Skeletal muscle tissue (tissue), 4 donors: ENCODE data around the gene PDZD8. TPM values are rescaled to one million over a fixed set of nuclear protein-coding genes. Genes with fewer than 3 reads are reported as not detected.

ENCODE experiments used
- H3K27ac ChIP-seq: one replicate; pipeline ENCODE4 v1.7.0; 2013; ENCODE audit warnings: mild to moderate bottlenecking, low read depth, low read length, inconsistent platforms
- H3K27me3 ChIP-seq, 3 donors: one replicate each; pipeline ENCODE4 v1.7.0; 2013; ENCODE audit warnings: low read length in 3 of 3; ENCODE audit not compliant: control insufficient read depth in 3 of 3, insufficient read depth in 3 of 3
- H3K36me3 ChIP-seq, 3 donors: one replicate each; pipeline ENCODE4 v1.7.0; 2013; ENCODE audit warnings: low read length in 3 of 3; ENCODE audit not compliant: control insufficient read depth in 3 of 3, insufficient read depth in 3 of 3
- H3K4me1 ChIP-seq, 3 donors: one replicate each; pipeline ENCODE4 v1.7.0; 2013; ENCODE audit warnings: low read length in 3 of 3, mild to moderate bottlenecking in 3 of 3; ENCODE audit not compliant: control insufficient read depth in 3 of 3, insufficient read depth in 3 of 3
- H3K4me3 ChIP-seq, 3 donors: one replicate each; pipeline ENCODE4 v1.7.0; 2013; ENCODE audit warnings: low read length in 3 of 3
- H3K9ac ChIP-seq, 3 donors: one replicate each; pipeline ENCODE4 v1.7.0; 2013; ENCODE audit warnings: low read length in 3 of 3, mild to moderate bottlenecking in 3 of 3, moderate library complexity in 2 of 3, low read depth in 1 of 3
- H3K9me3 ChIP-seq, 3 donors: one replicate each; pipeline ENCODE4 v1.7.0; 2013; ENCODE audit warnings: low read length in 3 of 3; ENCODE audit not compliant: control insufficient read depth in 3 of 3
- total RNA-seq: library from RNA; depleted of rRNA; stranded (reverse); fragments of >200 nt; gene quantifications from one replicate; pipeline ENCODE4 v1.2.3, GENCODE V29; 2014
- donor health status: Osteomylitis.

PDZD8 gene
- total RNA-seq, 1 donor from 2014 or later, result 7.8 TPM

GRCh38 chr10:117391436-117392205 lies 16.4 kb upstream of the PDZD8 start:
- H3K4me1 ChIP-seq, result peaks cover 0 to 4% (median 0%) of the 10 kb centered on the region in 3 donors
- no peak overlapping the region for H3K4me3 ChIP-seq
- H3K9ac ChIP-seq, result no peak overlapping the region
- no peaks in the 10 kb centered on the region for H3K9me3 ChIP-seq
- peaks cover 0 to 6% (median 5%) of the 10 kb centered on the region in 3 donors for H3K27me3 ChIP-seq
- no peak overlapping the region for H3K27ac ChIP-seq
- no peaks in the 10 kb centered on the region for H3K36me3 ChIP-seq

- H3K9ac ChIP-seq, result no peak overlapping the region
- peaks cover 0 to 4% (median 0%) of the 10 kb centered on the region in 3 donors for H3K4me1 ChIP-seq
- no peaks in the 10 kb centered on the region for H3K36me3 ChIP-seq
- H3K27me3 ChIP-seq, result peaks cover 0 to 7% (median 5%) of the 10 kb centered on the region in 3 donors
- no peaks in the 10 kb centered on the region for H3K9me3 ChIP-seq
- no peak overlapping the region for H3K4me3 ChIP-seq
- H3K27ac ChIP-seq, result no peak overlapping the region
Measured at GRCh38 chr10:117390420-117390819, 15.2 kb upstream of the PDZD8 start.

- Histone ChIP-seq H3K9me3 (no peaks in the 10 kb centered on the region), H3K27ac (no peak overlapping the region), H3K36me3 (no peaks in the 10 kb centered on the region), H3K27me3 (peaks cover 0 to 7% (median 5%) of the 10 kb centered on the region in 3 donors), H3K4me3 (no peak overlapping the region), H3K9ac (no peak overlapping the region), H3K4me1 (peaks cover 0 to 4% (median 0%) of the 10 kb centered on the region in 3 donors)
Measured at GRCh38 chr10:117386805-117387204, 11.6 kb upstream of the PDZD8 start.

GRCh38 chr10:117382861-117383260 lies 7.6 kb upstream of the PDZD8 start:
- Histone ChIP-seq H3K27me3 (peaks cover 0 to 15% (median 9%) of the 10 kb centered on the region in 3 donors), H3K36me3 (no peaks in the 10 kb centered on the region), H3K4me3 (no peak overlapping the region), H3K9me3 (no peaks in the 10 kb centered on the region), H3K9ac (no peak overlapping the region), H3K27ac (no peak overlapping the region), H3K4me1 (no peaks in the 10 kb centered on the region)

GRCh38 chr10:117374506-117375359 lies 507 bp downstream of the PDZD8 start:
- H3K27ac ChIP-seq, result peak overlapping the region; percentile 68
- H3K27me3 ChIP-seq, result peaks cover 0 to 9% (median 9%) of the 10 kb centered on the region in 3 donors
- H3K9ac ChIP-seq, result peak overlapping the region; percentile 84 to 87 (median 87)
- peaks cover 18 to 29% (median 26%) of the 10 kb centered on the region in 3 donors for H3K4me1 ChIP-seq
- no peaks in the 10 kb centered on the region for H3K9me3 ChIP-seq
- H3K4me3 ChIP-seq, result peak overlapping the region; percentile 88 to 95 (median 91)
- H3K36me3 ChIP-seq, result no peaks in the 10 kb centered on the region

GRCh38 chr10:117373823-117374505 lies 1.3 kb downstream of the PDZD8 start:
- H3K36me3 ChIP-seq, result no peaks in the 10 kb centered on the region
- peak overlapping the region; percentile 68 for H3K27ac ChIP-seq
- H3K9me3 ChIP-seq, result no peaks in the 10 kb centered on the region
- H3K27me3 ChIP-seq, result peaks cover 0 to 2% (median 2%) of the 10 kb centered on the region in 3 donors
- peak overlapping the region; percentile 88 to 95 (median 91) for H3K4me3 ChIP-seq
- peak overlapping the region; percentile 84 to 87 (median 87) for H3K9ac ChIP-seq
- H3K4me1 ChIP-seq, result peaks cover 18 to 29% (median 26%) of the 10 kb centered on the region in 3 donors

GRCh38 chr10:117370205-117370604 lies 5.0 kb downstream of the PDZD8 start:
- Histone ChIP-seq H3K9ac (no peak overlapping the region), H3K27ac (no peak overlapping the region), H3K36me3 (no peaks in the 10 kb centered on the region), H3K4me3 (no peak overlapping the region), H3K4me1 (peaks cover 10 to 25% (median 18%) of the 10 kb centered on the region in 3 donors), H3K9me3 (no peaks in the 10 kb centered on the region), H3K27me3 (no peaks in the 10 kb centered on the region)

- Histone ChIP-seq H3K27ac (no peak overlapping the region), H3K4me1 (peaks cover 2 to 21% (median 7%) of the 10 kb centered on the region in 3 donors), H3K27me3 (no peaks in the 10 kb centered on the region), H3K9me3 (no peaks in the 10 kb centered on the region), H3K9ac (no peak overlapping the region), H3K4me3 (no peak overlapping the region), H3K36me3 (no peaks in the 10 kb centered on the region)
Measured at GRCh38 chr10:117367718-117368117, 7.5 kb downstream of the PDZD8 start.

GRCh38 chr10:117366741-117367140 lies 8.5 kb downstream of the PDZD8 start:
- Histone ChIP-seq H3K9me3 (no peaks in the 10 kb centered on the region), H3K4me1 (peaks cover 0 to 11% (median 3%) of the 10 kb centered on the region in 3 donors), H3K4me3 (no peak overlapping the region), H3K27me3 (no peaks in the 10 kb centered on the region), H3K36me3 (no peaks in the 10 kb centered on the region), H3K27ac (no peak overlapping the region), H3K9ac (no peak overlapping the region)
